Measurements from ENCODE around the gene PLEKHN1.

GRCh38 chr1:950881-951280 is 15.4 kb upstream of the PLEKHN1 start:
- TF ChIP-seq, protein P1, sequence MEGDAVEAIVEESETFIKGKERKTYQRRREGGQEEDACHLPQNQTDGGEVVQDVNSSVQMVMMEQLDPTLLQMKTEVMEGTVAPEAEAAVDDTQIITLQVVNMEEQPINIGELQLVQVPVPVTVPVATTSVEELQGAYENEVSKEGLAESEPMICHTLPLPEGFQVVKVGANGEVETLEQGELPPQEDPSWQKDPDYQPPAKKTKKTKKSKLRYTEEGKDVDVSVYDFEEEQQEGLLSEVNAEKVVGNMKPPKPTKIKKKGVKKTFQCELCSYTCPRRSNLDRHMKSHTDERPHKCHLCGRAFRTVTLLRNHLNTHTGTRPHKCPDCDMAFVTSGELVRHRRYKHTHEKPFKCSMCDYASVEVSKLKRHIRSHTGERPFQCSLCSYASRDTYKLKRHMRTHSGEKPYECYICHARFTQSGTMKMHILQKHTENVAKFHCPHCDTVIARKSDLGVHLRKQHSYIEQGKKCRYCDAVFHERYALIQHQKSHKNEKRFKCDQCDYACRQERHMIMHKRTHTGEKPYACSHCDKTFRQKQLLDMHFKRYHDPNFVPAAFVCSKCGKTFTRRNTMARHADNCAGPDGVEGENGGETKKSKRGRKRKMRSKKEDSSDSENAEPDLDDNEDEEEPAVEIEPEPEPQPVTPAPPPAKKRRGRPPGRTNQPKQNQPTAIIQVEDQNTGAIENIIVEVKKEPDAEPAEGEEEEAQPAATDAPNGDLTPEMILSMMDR (IDR thresholded peaks at IDR 0.05): no peak
- no peak for TF ChIP-seq POLR2AphosphoS5 (IDR thresholded peaks at IDR 0.05)
